Suppressor macrophage treated with lipopolysaccharide for 4 hours (primary cell): ENCODE data around the gene GMPR.
A peak's percentile ranks its signal among the peaks of the same experiment; 100 is the strongest.
"Not testable (repeated sequence)": the region's sequence is repeated elsewhere in the genome, so short reads cannot be mapped to it uniquely, and the experiment has no call there.

Experiments used
- DNase-seq: peaks from one replicate; pipeline ENCODE4 v3.0.0-alpha.2; 2020

GMPR gene

GRCh38 chr6:16226117-16227047, 12.0 kb upstream of the GMPR start:
- DNase-seq = not testable (repeated sequence)

DNA sequence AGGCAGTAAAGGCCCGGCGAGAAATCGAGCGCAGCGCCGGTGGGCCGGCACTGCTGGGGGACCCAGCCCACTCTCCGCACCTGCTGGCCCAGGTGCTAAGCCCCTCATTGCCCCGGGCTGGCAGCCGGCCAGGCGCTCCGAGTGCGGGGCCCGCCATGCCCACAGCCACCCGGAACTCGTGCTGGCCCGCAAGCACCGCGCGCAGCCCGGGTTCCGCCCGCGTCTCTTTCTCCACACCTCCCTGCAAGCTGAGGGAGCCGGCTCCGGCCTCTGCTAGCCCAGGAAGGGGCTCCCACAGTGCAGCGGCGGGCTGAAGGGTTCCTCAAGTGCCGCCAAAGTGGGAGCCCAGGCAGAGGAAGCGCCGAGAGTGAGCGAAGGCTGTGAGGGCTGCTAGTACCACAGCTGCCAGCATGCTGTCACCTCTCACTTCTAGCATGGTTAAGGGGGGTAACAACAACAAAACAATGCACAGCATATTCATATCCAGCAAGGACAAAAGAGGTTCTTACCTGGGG, 11.3 kb upstream of the GMPR start:
- no peak for DNase-seq

GRCh38 chr6:16227605-16228004, 10.8 kb upstream of the GMPR start:
- DNase-seq = no peak

DNA sequence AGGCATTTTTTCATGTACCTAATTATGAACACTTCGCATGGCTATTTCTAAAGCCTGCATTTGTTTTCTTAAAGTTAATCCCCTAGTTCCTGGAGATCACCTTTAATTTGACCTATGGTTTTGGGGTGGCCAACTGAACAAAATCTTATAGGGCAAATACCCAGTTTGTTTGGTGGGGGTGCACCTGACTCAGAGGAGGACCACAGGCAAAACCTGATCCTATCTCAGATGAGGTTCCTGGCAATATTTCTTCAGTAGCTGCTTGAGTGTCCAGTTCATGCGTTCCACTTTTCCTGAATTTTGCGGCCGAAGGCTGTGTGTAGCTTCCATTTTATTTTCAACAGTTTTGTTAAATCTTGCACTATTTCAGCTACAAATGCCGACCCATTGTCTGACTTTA, 10.3 kb upstream of the GMPR start:
- no peak for DNase-seq

GRCh38 chr6:16228709-16229665, 9.4 kb upstream of the GMPR start:
- no peak for DNase-seq

DNA sequence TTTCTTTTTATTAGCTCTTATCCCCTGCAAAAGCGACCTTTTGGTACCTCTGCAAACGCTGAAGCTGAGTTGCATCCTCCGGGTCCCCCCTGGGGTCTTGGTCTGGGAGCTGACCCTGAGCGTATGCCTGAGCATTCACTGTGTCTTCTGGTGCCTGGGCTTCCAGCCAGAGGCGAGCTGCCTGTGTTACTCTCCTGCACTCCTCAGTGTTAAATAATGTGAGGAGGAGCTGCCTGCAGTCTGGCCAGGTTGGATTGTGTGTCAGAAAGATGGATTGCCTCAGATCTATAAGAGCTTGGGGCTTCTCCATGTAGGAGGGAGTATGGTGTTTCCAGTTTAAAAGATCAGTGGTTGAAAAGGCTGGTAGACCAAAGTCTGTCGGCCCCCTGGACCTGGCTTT, 8.7 kb upstream of the GMPR start:
- DNase-seq = no peak

DNA sequence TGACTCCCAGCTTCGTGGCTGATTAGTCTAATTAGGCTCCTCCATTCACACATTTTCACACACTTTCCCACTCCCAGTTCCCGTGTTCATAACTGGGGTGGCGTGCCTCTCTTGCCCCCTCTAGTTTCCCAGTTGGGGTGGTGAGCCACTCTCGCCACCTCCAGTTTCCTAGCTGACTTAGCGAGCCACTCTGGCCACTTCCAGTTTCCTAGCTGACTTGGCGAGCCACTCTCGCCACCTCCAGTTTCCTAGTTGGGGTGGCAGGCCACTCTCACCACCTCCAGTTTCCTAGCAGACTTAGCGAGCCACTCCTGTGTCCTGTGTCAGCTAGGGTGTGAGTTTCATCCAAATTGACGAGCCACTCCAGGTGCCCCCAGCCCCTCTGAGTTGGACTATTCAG, 7.4 kb upstream of the GMPR start:
- DNase-seq = peak; percentile 52

GRCh38 chr6:16232086-16232485, 6.3 kb upstream of the GMPR start:
- no peak for DNase-seq

DNA sequence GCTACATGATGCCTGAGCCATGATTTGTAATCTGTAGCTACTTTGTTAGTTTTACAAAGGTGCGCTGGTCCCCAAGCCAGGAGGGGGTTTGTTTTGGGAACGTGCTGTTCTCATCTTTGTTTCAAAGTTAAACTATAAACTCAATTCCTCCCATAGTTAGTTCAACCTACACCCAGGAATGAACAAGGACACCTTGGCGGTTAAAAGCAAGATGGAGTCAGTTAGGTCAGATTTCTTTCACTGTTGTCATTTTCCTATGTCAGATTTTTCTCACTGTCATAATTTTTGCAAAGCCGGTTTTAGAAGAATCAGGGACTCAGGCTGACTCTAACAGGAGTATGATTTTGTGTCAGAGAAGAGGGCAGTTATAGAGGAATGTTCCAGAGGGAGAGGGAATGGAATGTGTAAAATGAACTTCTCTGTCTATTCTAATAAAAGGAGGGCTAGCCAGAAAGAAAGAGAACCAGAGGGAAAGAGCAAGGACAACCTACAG, 2.3 kb upstream of the GMPR start:
- DNase-seq = no peak

DNA sequence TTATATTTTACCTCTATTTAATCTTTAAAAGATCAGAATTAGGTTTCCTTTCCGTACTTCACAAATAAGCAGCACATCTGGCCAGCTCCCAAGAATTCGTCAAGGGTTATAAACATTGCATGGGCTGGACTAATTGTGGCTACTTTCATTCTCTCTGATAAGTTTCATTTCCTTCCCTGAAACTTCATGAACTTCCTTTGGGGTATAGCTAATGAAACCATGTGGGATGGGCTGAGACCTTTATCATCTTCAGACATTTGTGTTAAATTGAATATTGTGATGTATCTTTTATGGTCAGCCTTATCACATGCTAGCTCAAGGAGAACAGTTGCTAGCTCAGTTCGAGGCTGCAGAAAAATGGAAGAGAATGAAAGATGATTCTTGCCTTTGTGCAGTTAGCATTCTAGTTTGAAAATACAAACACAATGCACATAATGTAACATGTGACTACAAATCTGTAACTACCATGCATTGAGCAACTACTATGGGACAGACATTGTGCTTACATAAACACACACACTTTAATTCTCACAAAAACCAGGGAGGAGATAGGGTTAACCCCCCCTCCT, 1.7 kb upstream of the GMPR start:
- DNase-seq = peak; percentile 92

DNA sequence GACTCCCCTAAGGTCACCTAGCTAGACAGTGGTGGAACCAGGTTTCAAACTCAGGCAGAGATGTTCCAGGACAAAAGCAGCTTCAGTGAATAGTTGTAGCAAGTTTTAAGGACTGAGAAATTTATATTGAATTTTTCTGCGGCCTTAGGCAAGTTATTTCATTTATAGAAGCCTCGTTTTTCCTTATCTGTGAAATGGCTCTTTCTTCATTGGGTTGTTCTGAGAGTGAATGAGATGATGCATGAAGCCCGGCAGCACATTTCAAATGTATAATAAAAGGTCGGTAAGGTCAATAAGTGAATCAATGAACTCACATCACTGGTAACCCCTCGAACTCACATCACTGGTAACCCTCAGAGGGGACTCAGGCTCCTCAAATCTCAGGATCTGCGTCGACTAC, 1.1 kb upstream of the GMPR start:
- DNase-seq = no peak

DNA sequence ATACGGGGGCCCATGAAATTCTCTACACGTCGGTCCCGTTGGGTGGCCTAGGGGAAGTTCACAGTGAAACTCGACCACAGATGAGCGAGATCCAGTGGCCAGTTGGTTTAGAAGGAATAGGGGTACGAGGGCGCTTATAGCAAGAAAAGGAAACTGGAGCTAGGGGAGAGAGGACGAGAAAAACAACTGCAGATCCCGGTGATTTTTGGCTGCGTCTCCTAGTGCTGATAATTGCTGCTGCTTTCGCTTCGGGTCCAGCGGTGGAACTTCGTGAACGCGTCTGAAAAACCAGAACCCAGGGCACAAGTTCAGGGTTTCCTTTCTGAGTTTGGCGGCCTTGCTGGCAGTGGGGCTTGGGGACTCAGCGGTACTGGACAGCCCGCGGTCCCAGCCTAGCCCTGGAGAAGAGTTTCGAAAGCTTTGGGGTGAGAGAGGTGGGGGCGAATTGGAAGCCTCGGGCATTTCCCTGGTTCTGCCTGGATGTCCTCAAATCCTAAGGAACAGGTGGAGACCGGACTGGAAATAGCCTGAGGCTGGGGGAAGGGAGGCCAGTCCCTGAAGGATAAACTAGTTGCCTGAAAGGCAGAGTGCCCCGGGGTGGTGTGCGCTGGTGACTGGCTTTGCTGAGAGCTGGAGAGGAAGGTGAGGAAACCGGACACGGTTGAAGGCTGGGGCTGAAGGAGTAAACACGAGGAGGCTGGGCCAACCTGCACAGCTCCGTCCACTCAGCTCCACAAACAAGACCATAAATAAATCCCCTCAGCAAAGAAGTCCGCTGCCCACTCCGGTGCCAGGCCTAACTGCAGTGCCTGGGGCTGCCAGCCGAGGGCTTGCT, 793 bp downstream of the GMPR start:
- peak; percentile 42 for DNase-seq

DNA sequence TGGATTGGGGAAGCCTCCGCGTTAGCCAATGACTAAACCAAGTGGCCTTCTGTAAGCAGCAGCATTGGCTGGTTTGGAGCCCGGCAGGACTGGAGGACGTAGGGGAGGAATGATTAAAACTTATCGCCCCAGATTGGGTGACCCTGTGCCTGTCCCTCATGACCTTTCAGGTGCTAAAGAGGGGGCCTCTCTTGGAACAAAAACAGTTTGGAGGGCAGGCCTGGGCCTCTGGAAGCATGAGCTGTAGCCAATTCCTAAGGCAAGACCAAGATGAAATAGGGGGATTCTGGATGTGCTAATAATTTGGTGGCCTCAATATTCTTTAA, 1.4 kb downstream of the GMPR start:
- DNase-seq = peak; percentile 87

DNA sequence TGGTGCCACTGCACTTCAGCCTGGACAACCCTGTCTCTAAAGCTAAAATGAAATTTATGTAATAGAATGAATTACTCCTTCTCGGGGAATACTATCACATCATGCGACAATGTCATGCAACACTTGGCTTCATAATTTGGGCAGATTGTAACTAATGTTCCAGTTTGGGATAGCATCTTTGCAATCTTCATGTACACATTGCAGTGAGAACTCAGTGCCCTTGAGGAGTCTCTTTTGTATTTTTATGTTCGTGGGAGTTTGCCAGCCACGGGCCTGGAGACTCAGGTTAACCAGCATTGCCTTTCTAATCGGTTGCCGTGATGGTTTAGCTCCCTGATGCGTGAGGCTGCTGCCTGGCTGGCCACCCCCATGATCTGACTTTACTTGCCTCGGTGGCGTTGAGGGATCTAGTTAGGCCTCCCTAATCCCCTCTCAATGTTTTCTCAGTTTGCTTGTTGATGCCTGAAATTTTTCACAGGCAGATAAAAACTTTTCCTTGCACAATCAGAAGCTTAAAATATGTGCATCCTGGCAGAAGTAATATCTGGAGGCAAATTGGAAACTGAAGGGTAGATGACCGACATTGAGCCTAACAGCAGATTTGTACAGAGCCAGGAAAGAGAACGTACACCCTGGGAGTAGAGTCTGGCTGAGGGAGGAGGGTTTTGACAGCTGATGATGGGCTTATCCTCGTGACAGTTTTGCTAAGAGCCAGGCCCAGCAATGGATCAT, 2.4 kb downstream of the GMPR start:
- DNase-seq = no peak

DNA sequence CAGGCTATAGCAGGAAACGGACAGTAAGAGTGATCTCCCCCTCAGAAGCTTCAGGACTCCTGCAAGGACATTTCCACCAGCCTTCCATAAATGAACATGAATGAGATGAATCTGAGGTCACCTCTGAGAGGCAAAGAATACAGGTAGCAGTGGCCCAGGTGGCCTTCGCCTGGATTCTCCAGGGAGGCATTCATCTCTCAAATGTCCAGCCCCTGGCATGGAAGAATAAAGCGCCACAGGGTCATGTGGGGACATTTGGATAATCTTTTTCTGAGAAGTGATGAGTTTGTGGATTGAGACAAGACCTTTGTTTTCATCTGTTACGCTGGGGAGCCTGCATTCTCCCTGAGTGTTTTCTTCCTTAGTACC, 2.9 kb downstream of the GMPR start:
- no peak for DNase-seq

- no peak for DNase-seq
Observed at GRCh38 chr6:16243055-16243454, 4.7 kb downstream of the GMPR start.

- no peak for DNase-seq
Observed at GRCh38 chr6:16243664-16244063, 5.3 kb downstream of the GMPR start.

DNA sequence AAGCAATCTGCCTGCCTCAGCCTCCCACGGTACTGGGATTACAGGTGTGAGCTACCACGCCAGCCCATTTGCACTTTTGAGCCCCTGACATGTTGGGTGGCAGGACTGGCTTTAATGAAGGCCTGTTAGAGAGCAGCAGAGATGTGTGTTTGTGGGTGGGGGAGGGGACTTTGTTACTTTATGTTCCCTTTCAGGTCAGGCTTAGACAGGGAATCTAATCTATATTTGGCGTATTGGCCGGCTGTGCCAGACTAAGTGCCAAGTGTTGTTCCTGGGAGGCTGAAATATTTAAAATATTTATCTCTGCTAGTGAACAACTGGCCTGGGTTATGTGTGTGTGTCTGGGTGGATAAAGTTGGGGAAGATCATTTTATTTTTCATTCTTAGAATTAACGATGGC, 6.1 kb downstream of the GMPR start:
- DNase-seq = no peak

- DNase-seq = no peak
Observed at GRCh38 chr6:16244869-16245451, 6.6 kb downstream of the GMPR start.

GRCh38 chr6:16248271-16248853, 10.0 kb downstream of the GMPR start:
- DNase-seq = no peak

DNA sequence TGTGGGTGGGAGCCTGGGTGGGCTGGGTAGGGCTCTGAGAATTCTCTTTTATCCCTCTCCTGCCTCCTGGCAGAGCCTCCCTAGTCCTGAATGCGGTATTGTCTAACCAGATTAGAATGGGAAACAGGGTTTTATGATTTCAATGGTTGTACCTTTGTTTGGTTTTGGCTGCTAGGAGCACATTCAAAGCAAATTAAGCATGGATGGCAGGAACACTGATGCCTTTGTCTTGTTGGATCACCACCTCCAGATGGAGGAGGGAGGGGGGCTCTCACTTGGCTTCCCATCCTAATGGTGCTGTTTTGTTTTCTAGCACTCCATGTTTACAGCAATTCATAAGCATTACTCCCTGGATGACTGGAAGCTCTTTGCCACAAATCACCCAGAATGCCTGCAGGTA, 11.6 kb downstream of the GMPR start:
- no peak for DNase-seq
